NCI-H2196 (cell line): Measurements from ENCODE around the gene PLEKHA4.
"Not testable (repeated sequence)": the region's sequence is repeated elsewhere in the genome, so short reads cannot be mapped to it uniquely, and the experiment has no call there.

Source experiments
- DNase-seq: peaks from one replicate; lab custom pipeline; 2025; ENCODE audit not compliant: unreplicated experiment; lab: John Stamatoyannopoulos, UW

The PLEKHA4 gene, protein sequence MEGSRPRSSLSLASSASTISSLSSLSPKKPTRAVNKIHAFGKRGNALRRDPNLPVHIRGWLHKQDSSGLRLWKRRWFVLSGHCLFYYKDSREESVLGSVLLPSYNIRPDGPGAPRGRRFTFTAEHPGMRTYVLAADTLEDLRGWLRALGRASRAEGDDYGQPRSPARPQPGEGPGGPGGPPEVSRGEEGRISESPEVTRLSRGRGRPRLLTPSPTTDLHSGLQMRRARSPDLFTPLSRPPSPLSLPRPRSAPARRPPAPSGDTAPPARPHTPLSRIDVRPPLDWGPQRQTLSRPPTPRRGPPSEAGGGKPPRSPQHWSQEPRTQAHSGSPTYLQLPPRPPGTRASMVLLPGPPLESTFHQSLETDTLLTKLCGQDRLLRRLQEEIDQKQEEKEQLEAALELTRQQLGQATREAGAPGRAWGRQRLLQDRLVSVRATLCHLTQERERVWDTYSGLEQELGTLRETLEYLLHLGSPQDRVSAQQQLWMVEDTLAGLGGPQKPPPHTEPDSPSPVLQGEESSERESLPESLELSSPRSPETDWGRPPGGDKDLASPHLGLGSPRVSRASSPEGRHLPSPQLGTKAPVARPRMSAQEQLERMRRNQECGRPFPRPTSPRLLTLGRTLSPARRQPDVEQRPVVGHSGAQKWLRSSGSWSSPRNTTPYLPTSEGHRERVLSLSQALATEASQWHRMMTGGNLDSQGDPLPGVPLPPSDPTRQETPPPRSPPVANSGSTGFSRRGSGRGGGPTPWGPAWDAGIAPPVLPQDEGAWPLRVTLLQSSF

GRCh38 chr19:48868114-48868886 lies at the start of gene PLEKHA4:
TSS of gene PLEKHA4 (minus strand) at chr19:48868617. CDS start at chr19:48867620, 997 bp downstream.
- no peak for DNase-seq

DNA sequence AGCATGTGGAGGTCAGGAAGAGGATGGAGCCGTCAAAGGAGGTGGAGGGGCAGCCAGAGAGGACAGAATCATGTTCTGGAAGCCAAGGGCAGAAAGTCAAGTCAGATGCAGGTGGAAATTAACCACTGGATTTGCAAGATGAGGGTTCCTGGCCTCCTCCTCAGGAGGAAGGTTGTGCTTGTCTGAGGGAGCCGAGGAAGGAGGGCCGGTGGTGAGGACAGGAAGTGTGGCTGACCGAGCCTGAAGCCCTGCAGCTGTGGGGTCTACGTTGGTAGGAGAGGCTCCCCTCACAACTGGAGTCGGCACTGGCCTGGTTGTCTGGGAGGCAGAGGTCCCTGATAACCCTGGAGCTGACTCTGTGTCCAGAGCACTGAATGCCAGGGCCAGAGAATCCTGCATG lies 49.7 kb upstream of the PLEKHA4 start:
- DNase-seq, result no peak

DNA sequence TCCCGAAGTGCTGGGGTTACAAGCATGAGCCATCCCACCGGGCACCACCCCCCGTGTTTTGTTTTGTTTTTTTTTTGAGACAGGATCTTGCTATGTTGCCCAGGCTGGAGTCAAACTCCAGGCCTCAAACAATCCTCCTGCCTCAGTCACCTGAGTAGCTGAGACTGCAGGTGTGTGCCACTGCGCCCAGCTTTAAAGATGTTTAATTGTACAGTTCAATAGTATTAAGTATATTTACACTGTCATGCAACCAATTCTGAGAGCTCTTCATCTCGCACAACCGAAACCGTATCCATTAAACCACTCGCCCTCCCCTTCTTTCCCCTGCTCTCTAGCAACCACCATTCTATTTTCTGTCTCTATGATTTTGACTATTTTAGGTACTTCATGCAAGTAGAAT lies 47.3 kb upstream of the PLEKHA4 start:
- peak; percentile 77 for DNase-seq

DNA sequence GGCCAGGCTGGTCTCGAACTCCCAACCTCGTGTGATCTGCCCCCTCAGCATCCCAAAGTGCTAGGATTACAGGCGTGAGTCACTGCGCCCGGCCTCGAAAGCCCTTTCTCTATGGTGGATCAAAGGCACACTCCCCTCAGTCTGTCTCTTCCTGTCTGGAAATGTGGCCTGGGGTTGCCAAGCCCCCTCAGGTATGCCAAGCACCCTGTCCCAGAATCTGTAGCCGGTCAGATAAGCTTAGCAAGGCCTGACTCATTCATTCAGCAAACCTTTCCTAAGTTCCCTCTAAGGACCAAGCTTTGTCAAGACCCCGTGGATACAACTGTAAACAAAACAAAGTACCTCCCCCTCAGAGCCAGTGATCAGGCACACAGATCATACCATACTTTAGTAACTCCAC lies 45.8 kb upstream of the PLEKHA4 start:
- no peak for DNase-seq

DNA sequence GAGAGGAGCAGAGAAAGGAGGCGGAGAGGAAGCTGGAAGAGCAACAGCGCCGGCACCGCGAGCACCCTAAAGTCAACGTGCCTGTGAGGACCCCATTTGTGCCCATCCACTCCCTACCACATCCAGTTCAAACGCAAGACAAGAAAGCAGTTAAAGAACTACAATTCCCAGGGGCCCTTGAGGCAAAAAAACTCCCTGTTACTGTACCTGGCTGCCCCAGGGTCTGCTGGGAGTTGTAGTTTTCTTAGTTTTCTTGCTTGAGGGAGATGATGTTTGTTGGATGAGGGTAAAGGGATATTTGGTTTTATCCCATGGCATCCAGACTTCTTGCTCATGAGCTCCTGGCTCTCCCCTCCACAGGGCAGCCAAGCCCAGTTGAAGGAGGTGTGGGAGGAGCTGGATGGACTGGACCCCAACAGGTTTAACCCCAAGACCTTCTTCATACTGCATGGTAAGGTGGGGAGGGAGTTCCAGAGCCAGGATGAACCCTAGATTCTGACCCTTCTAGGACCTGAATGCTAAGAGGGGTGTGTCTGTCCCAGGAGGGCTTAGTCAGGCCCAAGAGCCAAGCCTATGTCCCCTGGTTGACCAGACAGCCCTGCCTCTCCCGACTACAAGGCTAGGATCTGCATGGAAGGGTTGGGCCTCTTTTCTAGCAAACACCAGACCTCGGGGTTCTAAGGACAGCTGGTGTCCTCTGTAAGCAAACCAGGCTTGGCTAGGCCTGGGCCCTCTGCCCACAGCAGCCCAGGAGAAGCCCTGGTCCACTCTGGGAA lies 44.9 kb upstream of the PLEKHA4 start:
- DNase-seq, result peak; percentile 52

- DNase-seq, result no peak
These were observed 42.4 kb upstream of the PLEKHA4 start for GRCh38 chr19:48910803-48911202.

- peak; percentile 17 for DNase-seq
These were observed 41.1 kb upstream of the PLEKHA4 start for GRCh38 chr19:48909424-48910077.

GRCh38 chr19:48907671-48908070 lies 39.3 kb upstream of the PLEKHA4 start:
- no peak for DNase-seq

DNA sequence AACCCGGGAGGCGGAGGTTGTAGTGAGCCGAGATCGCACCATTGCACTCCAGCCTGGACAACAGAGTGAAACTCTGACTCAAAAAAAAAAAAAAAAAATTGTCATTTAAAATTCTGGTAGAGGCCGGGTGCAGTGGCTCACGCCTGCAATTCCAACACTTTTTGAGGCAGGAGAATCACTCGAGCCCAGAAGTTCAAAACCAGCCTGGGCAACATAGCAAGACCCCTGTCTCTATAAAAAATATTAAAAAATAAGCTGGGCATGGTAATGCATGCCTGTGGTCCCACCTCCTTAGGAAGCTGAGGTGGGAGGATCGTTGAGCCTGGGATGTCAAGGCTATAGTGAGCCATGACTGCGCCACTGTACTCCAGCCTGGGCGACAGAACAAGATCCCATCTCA lies 37.9 kb upstream of the PLEKHA4 start:
- DNase-seq, result no peak

DNA sequence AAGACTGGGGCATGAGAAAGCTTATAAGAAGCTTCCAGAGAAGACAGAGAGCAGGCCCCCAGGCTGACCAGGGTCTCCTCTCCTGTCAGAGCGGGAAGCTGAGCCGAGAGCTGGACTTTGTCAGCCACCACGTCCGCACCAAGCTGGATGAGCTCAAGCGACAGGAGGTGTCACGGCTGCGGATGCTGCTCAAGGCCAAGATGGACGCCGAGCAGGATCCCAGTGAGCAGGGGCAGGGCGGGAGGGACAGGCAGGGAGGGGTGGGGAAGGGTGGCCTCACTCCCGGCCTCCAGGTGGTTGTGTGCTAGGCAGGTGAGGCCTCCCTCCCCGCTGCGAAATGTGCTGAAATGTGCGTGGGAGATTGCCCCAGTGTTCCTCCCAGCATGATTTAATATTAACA lies 37.2 kb upstream of the PLEKHA4 start:
- DNase-seq, result no peak

DNA sequence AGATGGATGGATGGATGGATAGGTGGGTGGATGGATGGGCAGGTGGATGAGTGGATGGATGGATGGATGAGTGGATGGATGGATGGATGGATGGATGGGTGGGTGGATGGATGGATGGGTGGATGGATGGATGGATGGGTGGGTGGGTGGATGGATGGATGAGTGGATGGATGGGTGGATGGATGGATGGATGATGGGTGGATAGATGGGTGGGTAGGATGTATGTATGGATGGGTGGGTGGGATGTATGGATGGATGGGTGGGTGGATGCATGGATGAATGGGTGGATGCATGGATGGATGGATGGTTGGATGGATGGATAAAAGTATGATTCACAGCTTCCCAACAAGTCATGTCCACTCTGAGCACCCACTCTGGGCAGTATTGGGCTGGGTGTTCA lies 35.4 kb upstream of the PLEKHA4 start:
- DNase-seq, result not testable (repeated sequence)

GRCh38 chr19:48902291-48902690 lies 33.9 kb upstream of the PLEKHA4 start:
- DNase-seq, result not testable (repeated sequence)

- peak; percentile 15 for DNase-seq
These were observed 32.3 kb upstream of the PLEKHA4 start for GRCh38 chr19:48900477-48901406.

- peak; percentile 100 for DNase-seq
These were observed 31.5 kb upstream of the PLEKHA4 start, which contains the start of gene NUCB1 for GRCh38 chr19:48899781-48900476. TSS of gene NUCB1 (plus strand) at chr19:48900312. CDS start at chr19:48900797, 485 bp downstream.

GRCh38 chr19:48899386-48899749 lies 31.0 kb upstream of the PLEKHA4 start:
- DNase-seq, result not testable (repeated sequence)

DNA sequence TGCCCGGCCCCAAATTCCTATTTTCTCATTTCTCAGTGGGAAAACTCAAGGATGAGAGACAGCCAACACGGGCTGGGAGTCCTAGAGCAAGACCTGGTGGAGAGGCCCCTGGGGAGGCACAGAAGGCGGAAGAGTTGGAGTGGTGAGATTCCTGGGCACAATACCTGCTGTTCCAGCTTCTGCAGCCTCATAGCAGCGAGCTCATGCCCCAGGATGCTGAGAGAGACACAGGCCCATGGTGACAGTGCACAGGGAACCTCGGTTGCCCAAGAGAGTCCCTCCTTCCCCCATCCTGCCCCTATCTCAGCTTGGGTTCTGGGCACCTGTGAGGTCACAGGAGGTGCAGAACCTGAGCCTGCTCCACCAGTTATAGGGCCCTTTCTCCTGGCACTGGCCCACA lies 28.8 kb upstream of the PLEKHA4 start:
- DNase-seq, result no peak

GRCh38 chr19:48896191-48896720 lies 27.8 kb upstream of the PLEKHA4 start:
- no peak for DNase-seq

GRCh38 chr19:48895226-48895625 lies 26.8 kb upstream of the PLEKHA4 start:
- DNase-seq, result no peak
